Adipose tissue (tissue), 3 donors: ENCODE measurements around the gene KY. TPM values are rescaled to one million over a fixed set of nuclear protein-coding genes. Genes with fewer than 3 reads are reported as not detected.

Experiments used
- H3K27ac ChIP-seq: one replicate; pipeline ENCODE4 v1.5.1; 2013; ENCODE audit warnings: low read depth, low read length
- WGBS, 3 donors: extraction: QIAGEN DNeasy Blood & Tissue Kit; methylation state at CpG; one replicate each; pipeline ENCODE4 v1.1.7; 2013; 5-methylcytosine and 5-hydroxymethylcytosine counted together
- polyA plus RNA-seq, 3 donors: library from polyadenylated mRNA; stranded (reverse); fragments of 200-250 nt; gene quantifications; one replicate each; pipeline ENCODE4 v1.2.3, GENCODE V29; 2013
- donor health status: healthy with polysubstance abuse.
- donor health status: Bipolar disorder and iron deficiency.
- donor health status: healthy.

Gene KY
- polyA plus RNA-seq, 3 donors, result 0.03 to 0.12 TPM; not detected in 1

- no peak overlapping the region for H3K27ac ChIP-seq
- WGBS, 3 donors, result 14 to 15% (median 15%) methylated on average over 17 of the region's 17 CpGs
Observed at GRCh38 chr3:134651347-134652041, 672 bp upstream of the KY start.

GRCh38 chr3:134649106-134649705, 1.6 kb downstream of the KY start:
- no peak overlapping the region for H3K27ac ChIP-seq
- WGBS, 3 donors, result 89 to 90% (median 90%) methylated on average over 7 of the region's 7 CpGs

GRCh38 chr3:134647902-134648760, 2.7 kb downstream of the KY start:
- no peak overlapping the region for H3K27ac ChIP-seq
- WGBS, 3 donors, result 86 to 91% (median 89%) methylated on average over 15 of the region's 15 CpGs

GRCh38 chr3:134646086-134646485, 4.7 kb downstream of the KY start:
- 85 to 100% (median 98%) methylated on average over 1 of the region's 1 CpG for WGBS, 3 donors
- H3K27ac ChIP-seq, result no peak overlapping the region

- 86 to 88% (median 87%) methylated on average over 5 of the region's 5 CpGs for WGBS, 3 donors
- no peak overlapping the region for H3K27ac ChIP-seq
Observed at GRCh38 chr3:134645515-134645914, 5.3 kb downstream of the KY start.

GRCh38 chr3:134644731-134645514, 5.9 kb downstream of the KY start:
- 80 to 84% (median 81%) methylated on average over 11 of the region's 11 CpGs for WGBS, 3 donors
- no peak overlapping the region for H3K27ac ChIP-seq

GRCh38 chr3:134643150-134643675, 7.6 kb downstream of the KY start:
- H3K27ac ChIP-seq, result no peak overlapping the region
- 91 to 95% (median 92%) methylated on average over 8 of the region's 8 CpGs for WGBS, 3 donors

GRCh38 chr3:134642445-134643149, 8.2 kb downstream of the KY start:
- no peak overlapping the region for H3K27ac ChIP-seq
- WGBS, 3 donors, result 86 to 94% (median 88%) methylated on average over 5 of the region's 5 CpGs

GRCh38 chr3:134641671-134642300, 9.0 kb downstream of the KY start:
- WGBS, 3 donors, result 71 to 93% (median 78%) methylated on average over 4 of the region's 4 CpGs
- no peak overlapping the region for H3K27ac ChIP-seq

- WGBS, 3 donors, result 58 to 70% (median 64%) methylated on average over 4 of the region's 4 CpGs
- no peak overlapping the region for H3K27ac ChIP-seq
Observed at GRCh38 chr3:134640872-134641470, 9.9 kb downstream of the KY start.

GRCh38 chr3:134640378-134640777, 10.4 kb downstream of the KY start:
- no peak overlapping the region for H3K27ac ChIP-seq
- 86 to 96% (median 94%) methylated on average over 5 of the region's 5 CpGs for WGBS, 3 donors

- WGBS, 3 donors, result 59 to 81% (median 81%) methylated on average over 6 of the region's 6 CpGs
- no peak overlapping the region for H3K27ac ChIP-seq
Observed at GRCh38 chr3:134638385-134639030, 12.3 kb downstream of the KY start.

- 90 to 100% (median 96%) methylated on average over 1 of the region's 1 CpG for WGBS, 3 donors
- H3K27ac ChIP-seq, result no peak overlapping the region
Observed at GRCh38 chr3:134636406-134636805, 14.4 kb downstream of the KY start.

GRCh38 chr3:134630506-134630905, 20.3 kb downstream of the KY start:
- no peak overlapping the region for H3K27ac ChIP-seq
- WGBS, 3 donors, result 96 to 98% (median 96%) methylated on average over 1 of the region's 1 CpG

GRCh38 chr3:134628884-134629283, 21.9 kb downstream of the KY start:
- H3K27ac ChIP-seq, result no peak overlapping the region
- WGBS, 3 donors, result 83 to 88% (median 85%) methylated on average over 2 of the region's 2 CpGs

GRCh38 chr3:134627831-134628230, 23.0 kb downstream of the KY start:
- 59 to 75% (median 63%) methylated on average over 1 of the region's 1 CpG for WGBS, 3 donors
- no peak overlapping the region for H3K27ac ChIP-seq
